ENCODE results near the gene SNX15. TPM values are rescaled to one million over a fixed set of nuclear protein-coding genes. Genes with fewer than 3 reads are reported as not detected.

The SNX15 gene
- total RNA-seq, 1 donor from 2014 or later = 17.6 TPM

DNA sequence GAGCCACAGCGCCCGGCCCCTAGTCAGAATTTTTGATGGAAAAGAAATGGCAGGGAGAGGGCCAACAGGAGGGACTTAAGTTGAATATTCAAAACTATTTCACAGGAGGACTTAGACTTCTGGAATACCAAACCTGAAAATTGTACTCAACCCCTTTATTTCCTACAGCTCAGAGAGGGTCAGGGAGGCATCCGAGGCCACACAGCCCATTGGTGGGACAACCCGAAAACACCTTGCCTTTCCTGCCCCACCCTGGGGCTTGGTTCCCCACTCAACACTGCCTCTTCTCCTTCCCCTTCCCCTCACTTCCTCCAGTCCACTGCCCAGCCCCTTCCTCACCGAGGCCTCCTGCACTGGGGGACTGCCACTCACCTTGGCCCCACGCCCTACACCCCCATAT is 29.8 kb downstream of the SNX15 start:
- no peak for DNase-seq (ENCODE audit: low spot score)

GRCh38 chr11:65057526-65057925 is 30.3 kb downstream of the SNX15 start:
- DNase-seq (ENCODE audit: low spot score) = no peak

DNA sequence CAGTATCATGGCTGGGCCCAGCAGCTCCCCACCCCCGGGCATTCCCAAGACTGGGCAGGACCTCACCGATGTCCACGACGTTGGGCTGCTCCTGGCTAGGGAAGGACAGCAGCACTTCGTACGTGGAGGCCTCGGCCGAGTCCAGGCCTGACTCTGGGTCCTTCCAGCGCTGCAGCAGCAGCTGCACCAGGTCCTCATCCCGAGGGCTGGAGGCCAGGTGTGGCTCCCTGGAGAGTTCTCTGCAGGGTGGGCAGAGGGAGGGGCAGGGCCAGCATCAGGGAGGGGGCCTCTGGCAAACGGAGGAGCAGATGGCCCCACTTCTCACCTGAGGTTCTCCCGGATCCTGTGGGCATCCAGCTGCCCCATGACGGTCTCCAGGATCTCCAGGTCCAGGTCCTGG is 30.8 kb downstream of the SNX15 start:
- no peak for DNase-seq (ENCODE audit: low spot score)

- DNase-seq (ENCODE audit: low spot score) = no peak
These were observed 31.3 kb downstream of the SNX15 start, which contains the start of gene NAALADL1 for GRCh38 chr11:65058419-65059054. Gene NAALADL1, minus strand, starts transcription at chr11:65058553. Its CDS starts 32 bp downstream, at chr11:65058521.

DNA sequence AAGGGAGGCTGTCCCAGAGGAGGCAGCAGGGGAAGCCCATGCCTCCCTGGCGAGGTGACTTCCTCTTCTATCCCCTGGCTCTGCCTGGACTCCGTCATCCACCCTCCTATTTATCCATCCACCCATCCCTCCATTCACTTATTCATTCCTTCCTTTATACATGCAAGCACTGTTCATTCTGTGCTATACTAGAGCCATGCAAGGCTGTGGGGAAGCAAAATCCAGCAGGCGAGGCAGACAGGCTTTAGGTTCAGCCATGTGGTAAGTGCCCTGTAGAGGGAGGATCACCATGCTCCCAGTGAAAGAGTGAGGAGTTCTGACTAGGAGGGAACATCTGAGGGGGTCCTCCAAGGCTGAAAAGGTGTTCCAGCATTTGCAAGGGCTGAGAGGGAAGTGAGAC is 32.3 kb downstream of the SNX15 start:
- DNase-seq (ENCODE audit: low spot score) = no peak

DNA sequence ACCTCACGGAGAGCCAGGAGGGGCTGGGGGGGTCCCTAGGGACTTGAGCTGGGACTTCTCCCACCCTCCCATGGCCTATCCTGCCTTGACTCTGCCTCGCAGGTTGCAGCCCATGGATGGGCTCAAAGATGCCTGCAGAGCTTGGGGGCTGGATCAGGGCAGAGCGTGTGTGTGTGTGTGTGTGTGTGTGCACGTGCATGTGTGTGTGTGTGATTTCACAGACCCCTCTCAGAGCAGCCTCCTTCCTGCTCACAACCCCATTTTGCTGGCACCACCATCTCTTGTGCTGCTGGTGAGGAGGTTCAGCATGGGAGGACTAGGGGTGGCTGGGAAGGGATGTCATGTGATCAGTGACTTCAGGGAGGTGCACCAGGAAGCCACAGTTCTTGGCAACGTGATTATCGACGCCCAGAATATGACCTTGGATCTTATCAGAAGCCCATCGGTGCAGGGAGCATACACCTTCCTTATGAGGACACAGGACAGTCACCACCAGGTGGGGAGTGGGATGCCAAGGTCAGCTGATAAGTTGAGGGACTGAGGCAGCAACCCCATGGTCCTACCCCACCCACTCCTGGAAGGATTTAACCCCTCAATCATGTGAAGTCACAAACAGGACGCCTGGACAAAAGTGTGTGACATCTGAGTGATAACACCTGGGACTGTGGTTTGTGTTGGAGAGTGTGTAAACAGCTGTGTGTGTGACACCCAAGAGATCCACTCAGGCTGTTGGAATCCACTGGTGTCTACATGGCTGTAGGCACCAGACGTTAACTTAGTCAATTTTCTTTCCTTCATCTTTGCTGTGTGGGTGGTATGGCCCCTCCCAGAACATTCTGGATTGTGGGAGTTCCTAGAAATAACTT is 33.0 kb downstream of the SNX15 start:
- DNase-seq (ENCODE audit: low spot score) = no peak

GRCh38 chr11:65060913-65061408 is 33.7 kb downstream of the SNX15 start:
- DNase-seq (ENCODE audit: low spot score) = no peak

DNA sequence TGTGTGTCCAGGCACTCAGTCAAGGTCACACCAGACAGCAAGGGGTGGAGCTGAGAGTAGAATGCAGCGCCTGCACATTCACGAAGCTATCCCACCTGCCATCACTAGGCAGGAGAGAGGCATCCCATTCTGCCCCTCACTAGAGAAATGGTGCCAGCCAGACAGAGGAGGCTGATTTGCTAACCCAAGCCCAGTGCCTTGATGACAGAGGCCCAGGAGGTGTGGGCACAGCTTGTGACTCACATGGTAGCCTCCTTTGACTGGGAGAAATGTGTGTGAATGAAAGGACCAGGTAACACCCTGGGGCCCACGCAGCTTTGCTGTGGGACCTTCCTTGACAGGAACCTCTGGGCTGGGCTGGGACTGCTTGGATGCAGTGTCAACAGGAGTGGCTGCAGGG is 36.3 kb downstream of the SNX15 start:
- no peak for DNase-seq (ENCODE audit: low spot score)

DNA sequence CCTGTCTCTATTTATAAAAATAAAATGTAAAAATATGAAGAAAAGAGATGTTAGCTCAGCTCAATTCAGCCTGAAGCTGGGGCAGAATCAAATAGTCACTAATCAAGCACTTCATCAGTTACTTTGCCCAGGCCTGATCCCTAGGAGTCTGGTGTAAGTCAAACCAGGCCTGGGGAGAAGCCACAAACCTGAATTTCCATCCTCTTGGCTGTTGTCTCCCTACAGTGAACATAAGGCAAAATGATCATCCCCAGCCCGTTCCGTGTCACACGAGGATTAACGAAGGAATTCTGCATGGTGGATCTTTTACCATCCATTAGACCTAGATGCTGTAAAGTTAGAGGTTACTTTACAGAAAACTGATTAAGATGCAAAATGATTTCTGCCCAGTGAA is 37.6 kb downstream of the SNX15 start:
- no peak for DNase-seq (ENCODE audit: low spot score)

DNA sequence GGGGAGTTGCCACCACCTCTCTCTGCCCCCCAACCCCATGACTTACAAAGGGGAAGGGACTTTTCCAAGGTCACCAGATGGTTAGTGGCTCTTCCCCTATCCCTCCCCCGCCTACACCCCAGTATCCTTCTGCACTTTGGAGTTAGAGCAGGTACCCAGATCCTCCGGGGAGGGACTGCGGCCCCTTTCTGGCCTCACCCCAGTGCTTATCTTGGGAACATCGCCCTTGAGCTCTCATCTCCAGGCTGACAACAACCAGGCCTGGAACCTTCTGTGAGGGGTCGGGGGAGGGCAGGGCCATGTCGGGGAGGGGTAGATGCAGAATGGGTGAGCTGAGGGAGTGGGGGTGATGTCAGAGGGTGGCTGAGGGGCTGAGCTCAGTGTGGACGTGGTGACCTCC is 38.6 kb downstream of the SNX15 start:
- no peak for DNase-seq (ENCODE audit: low spot score)

DNA sequence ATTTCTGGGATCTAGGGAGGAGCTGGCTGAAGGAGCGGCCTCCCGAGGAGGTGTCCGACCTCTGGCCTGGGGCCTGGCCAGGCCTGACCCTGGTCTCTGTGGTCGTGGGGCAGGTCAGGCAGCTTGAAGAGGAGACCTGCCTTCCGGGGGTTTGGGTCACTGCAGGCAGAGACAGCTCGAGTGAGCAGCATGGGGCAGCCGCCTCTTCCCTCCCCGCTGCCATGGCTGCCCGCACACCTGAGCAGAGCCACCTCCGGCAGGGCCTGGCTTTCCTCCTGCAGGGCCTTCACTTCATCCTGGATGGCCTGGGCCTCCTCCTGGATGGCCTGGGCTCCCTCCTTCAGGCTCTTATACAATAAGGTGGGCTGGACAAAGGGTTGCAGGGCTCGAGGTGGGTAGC is 39.1 kb downstream of the SNX15 start:
- DNase-seq (ENCODE audit: low spot score) = no peak

DNA sequence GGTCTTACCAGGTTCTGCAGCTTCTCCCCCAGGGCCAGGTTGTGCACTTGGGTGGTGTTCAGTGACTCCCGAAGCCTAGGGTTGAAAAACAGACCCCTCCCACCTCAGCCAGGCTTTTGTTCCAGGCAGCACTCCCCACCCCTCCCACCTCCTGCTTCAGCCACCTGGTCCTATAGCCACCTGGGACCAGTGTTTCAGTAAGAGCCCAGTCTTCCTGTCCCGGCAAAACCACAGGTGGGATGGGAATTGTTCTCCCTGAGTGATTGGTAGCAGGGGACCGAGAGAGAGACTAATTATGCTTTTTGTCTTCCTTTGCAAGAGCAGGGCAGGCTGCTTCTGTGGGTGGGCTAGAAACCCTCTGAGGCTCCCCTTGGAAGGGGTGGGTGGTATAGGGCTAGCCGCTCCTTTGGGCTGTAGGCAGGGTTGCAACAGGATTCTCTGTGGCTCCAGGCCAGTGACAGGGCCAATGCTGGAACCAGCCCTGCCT is 39.6 kb downstream of the SNX15 start:
- no peak for DNase-seq (ENCODE audit: low spot score)

GRCh38 chr11:65067446-65067845 is 40.2 kb downstream of the SNX15 start:
- DNase-seq (ENCODE audit: low spot score) = no peak

GRCh38 chr11:65069217-65069616 is 42.0 kb downstream of the SNX15 start:
- no peak for DNase-seq (ENCODE audit: low spot score)

GRCh38 chr11:65071907-65072630 is 44.8 kb downstream of the SNX15 start:
- no peak for DNase-seq (ENCODE audit: low spot score)

GRCh38 chr11:65072631-65072966 is 45.4 kb downstream of the SNX15 start:
- DNase-seq (ENCODE audit: low spot score) = no peak

- no peak for DNase-seq (ENCODE audit: low spot score)
These were observed 50.2 kb downstream of the SNX15 start for GRCh38 chr11:65077451-65077850.

- DNase-seq (ENCODE audit: low spot score) = no peak
These were observed 50.9 kb downstream of the SNX15 start for GRCh38 chr11:65078151-65078550.

- no peak for DNase-seq (ENCODE audit: low spot score)
These were observed 51.6 kb downstream of the SNX15 start for GRCh38 chr11:65078786-65079342.

DNA sequence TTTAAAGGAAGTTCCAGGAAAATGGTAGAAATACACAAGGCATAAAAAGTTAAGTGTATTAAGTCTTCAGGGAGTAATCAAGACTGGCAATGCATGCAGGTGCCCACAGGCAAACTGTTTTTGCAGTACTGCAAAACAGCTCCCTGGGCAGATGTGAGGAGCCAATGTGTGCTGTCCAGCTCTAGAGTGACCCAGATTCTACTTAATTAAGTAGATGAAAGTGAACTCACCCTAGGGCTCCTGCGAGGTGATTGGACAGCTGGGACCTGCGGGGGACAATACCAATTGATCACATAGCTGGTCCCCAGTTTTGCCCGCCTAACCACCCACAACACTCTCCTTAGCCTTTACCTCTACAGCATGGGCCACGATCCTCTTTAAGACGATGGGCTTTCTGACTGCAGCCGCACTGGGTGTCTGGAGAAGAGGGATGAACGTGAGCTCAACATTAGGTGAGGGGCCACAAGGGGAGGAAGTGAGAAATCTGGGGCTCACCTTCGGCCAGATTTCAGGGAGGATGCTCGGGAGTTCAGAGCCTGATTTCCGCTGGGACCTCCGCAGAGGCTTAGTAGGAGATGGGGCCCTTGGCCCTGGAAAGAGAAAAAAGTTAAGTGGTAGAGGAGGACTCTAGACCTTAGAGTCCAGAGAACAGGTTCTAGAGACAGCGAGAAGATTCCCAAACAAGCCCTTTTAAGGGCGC is 56.0 kb downstream of the SNX15 start:
- no peak for DNase-seq (ENCODE audit: low spot score)

- peak; percentile 95 for DNase-seq (ENCODE audit: low spot score)
These were observed 56.8 kb downstream of the SNX15 start, which contains the start of the genes CDCA5 and ZFPL1 for GRCh38 chr11:65083834-65084597. Gene CDCA5, minus strand, starts transcription at chr11:65084040. Its CDS starts 62 bp downstream, at chr11:65083978. Gene ZFPL1, plus strand, starts transcription at chr11:65084222. Its CDS starts 477 bp downstream, at chr11:65084699.

Data from ureter (tissue), 1 donor.